SK-N-SH (cell line): ENCODE data around the gene SLC23A1. TPM values are rescaled to one million over a fixed set of nuclear protein-coding genes. Genes with fewer than 3 reads are reported as not detected.

ENCODE experiments used
- CTCF ChIA-PET: fragments of 300-600, 350-600 bp; formaldehyde crosslinking; extraction: SDS; loops from one replicate; lab custom pipeline; 2021; lab: Yijun Ruan, JAX
- POLR2A ChIA-PET: fragments of 350-600 bp; sonication (Branson Sonifier 250); formaldehyde crosslinking; extraction: SDS; loops from one replicate; lab custom pipeline; 2020; ENCODE audit warnings: antibody characterized with exemption, inconsistent platforms; lab: Yijun Ruan, JAX
- DNase-seq: peaks from one replicate; pipeline ENCODE4 v3.0.0; 2012
- H2AFZ ChIP-seq: fragments of 200-600 bp; sonication (generic); 2 replicates; pipeline ENCODE4 v1.8.1; 2016; ENCODE audit warnings: antibody characterized with exemption, mild to moderate bottlenecking, low read depth
- H3F3A ChIP-seq: fragments of 200-600 bp; sonication (generic); replicated peaks from 2 replicates; pipeline ENCODE3; 2016; ENCODE audit warnings: antibody characterized with exemption, mild to moderate bottlenecking; ENCODE audit not compliant: insufficient read depth
- H3K27ac ChIP-seq, 2 experiments: fragments of 200-500 bp in 1 of 2; fragments of 200-600 bp in 1 of 2; sonication (Bioruptor generic) in 1 of 2; sonication (generic), shearing (Covaris generic) in 1 of 2; 2 replicates each; pipeline versions ENCODE4 v1.5.1 to v1.6.1; 2014 to 2016; ENCODE audit warnings: low read depth in 2 of 2, inconsistent platforms in 1 of 2, low read length in 1 of 2, mild to moderate bottlenecking in 1 of 2, mixed read lengths in 1 of 2
- H3K27me3 ChIP-seq: fragments of 200-600 bp; sonication (generic), shearing (Covaris generic); 2 replicates; pipeline ENCODE4 v1.6.1; 2016; ENCODE audit warnings: mixed run types; ENCODE audit not compliant: insufficient read depth
- H3K36me3 ChIP-seq, 2 experiments: fragments of 200-500 bp in 1 of 2; fragments of 200-600 bp in 1 of 2; sonication (Bioruptor generic) in 1 of 2; sonication (generic) in 1 of 2; replicated peaks in 1 of 2; 2 replicates each; pipeline versions ENCODE3 to v1.5.1; 2014 to 2016; ENCODE audit warnings: low read length in 1 of 2, mild to moderate bottlenecking in 1 of 2; ENCODE audit not compliant: insufficient read depth in 2 of 2, control insufficient read depth in 1 of 2
- H3K4me1 ChIP-seq, 2 experiments: fragments of 200-500 bp in 1 of 2; fragments of 200-600 bp in 1 of 2; sonication (Bioruptor generic) in 1 of 2; sonication (generic), shearing (Covaris generic) in 1 of 2; 2 replicates each; pipeline versions ENCODE4 v1.5.1 to v1.6.1; 2014 to 2016; ENCODE audit warnings: low read depth in 1 of 2, low read length in 1 of 2, mixed run types in 1 of 2; ENCODE audit not compliant: insufficient read depth in 2 of 2, control insufficient read depth in 1 of 2
- H3K4me2 ChIP-seq: fragments of 200-600 bp; sonication (generic), shearing (Covaris generic); 2 replicates; pipeline ENCODE4 v1.6.1; 2017; ENCODE audit warnings: mixed run types
- H3K4me3 ChIP-seq, 2 experiments: fragments of 200-500 bp in 1 of 2; fragments of 200-600 bp in 1 of 2; sonication (Bioruptor generic) in 1 of 2; sonication (generic), shearing (Covaris generic) in 1 of 2; 2 replicates each; pipeline versions ENCODE4 v1.5.1 to v1.8.1; 2014 to 2016; ENCODE audit warnings: low read depth in 2 of 2, inconsistent platforms in 1 of 2, low read length in 1 of 2, mild to moderate bottlenecking in 1 of 2, mixed read lengths in 1 of 2, moderate library complexity in 1 of 2
- H3K79me2 ChIP-seq: fragments of 200-600 bp; sonication (generic); 2 replicates; pipeline ENCODE4 v1.8.1; 2017; ENCODE audit warnings: mild to moderate bottlenecking; ENCODE audit not compliant: insufficient read depth
- H3K9ac ChIP-seq: fragments of 200-600 bp; sonication (generic); 2 replicates; pipeline ENCODE4 v1.6.1; 2017; ENCODE audit warnings: mixed run types
- H3K9me2 ChIP-seq: fragments of 200-600 bp; sonication (generic); 2 replicates; pipeline ENCODE4 v1.6.1; 2017; ENCODE audit warnings: mixed run types
- H3K9me3 ChIP-seq: fragments of 200-600 bp; sonication (generic); 2 replicates; pipeline ENCODE4 v1.6.1; 2017; ENCODE audit warnings: mixed run types, mild to moderate bottlenecking, moderate library complexity
- H4K20me1 ChIP-seq: fragments of 200-600 bp; sonication (generic); 2 replicates; pipeline ENCODE4 v1.6.1; 2017; ENCODE audit warnings: mild to moderate bottlenecking, mixed run types; ENCODE audit not compliant: insufficient read depth
- EP300 ChIP-seq, 2 experiments: IDR thresholded peaks; 2 replicates each; pipeline versions ENCODE4 v1.4.0 to v1.6.1; 2012; ENCODE audit warnings: borderline replicate concordance in 1 of 2, low read depth in 1 of 2, low read length in 1 of 2
- EZH2phosphoT487 ChIP-seq: fragments of 200-600 bp; sonication (generic); IDR thresholded peaks from 2 replicates; pipeline ENCODE4 v1.6.1; 2017; ENCODE audit warnings: low read depth, mixed run types, mild to moderate bottlenecking, antibody characterized with exemption, moderate library complexity, borderline replicate concordance
- FOSL2 ChIP-seq: IDR thresholded peaks from 2 replicates; pipeline ENCODE4 v1.4.0; 2012; ENCODE audit warnings: low read depth, mild to moderate bottlenecking, moderate library complexity, borderline replicate concordance
- FOXM1 ChIP-seq: IDR thresholded peaks from 2 replicates; pipeline ENCODE4 v1.4.0; 2012; ENCODE audit warnings: low read depth, mild to moderate bottlenecking
- GATA2 ChIP-seq: sonication (generic); formaldehyde crosslinking; IDR thresholded peaks from 2 replicates; pipeline ENCODE4 v1.5.0; 2020; ENCODE audit warnings: mild to moderate bottlenecking, missing genetic modification reagents
- JUND ChIP-seq: IDR thresholded peaks from 2 replicates; pipeline ENCODE4 v1.4.0; 2012
- NFIC ChIP-seq: IDR thresholded peaks from 2 replicates; pipeline ENCODE4 v1.4.0; 2012; ENCODE audit warnings: borderline replicate concordance
- NRF1 ChIP-seq: IDR thresholded peaks from 2 replicates; pipeline ENCODE4 v1.6.1; 2012; ENCODE audit warnings: low read depth, mild to moderate bottlenecking, low read length
- RFX5 ChIP-seq: IDR thresholded peaks from 2 replicates; pipeline ENCODE4 v1.6.1; 2012; ENCODE audit warnings: mild to moderate bottlenecking, improper control_type of control experiment, low read length
- SIN3A ChIP-seq: IDR thresholded peaks from 2 replicates; pipeline ENCODE4 v1.6.1; 2012; ENCODE audit warnings: low read depth, mild to moderate bottlenecking, low read length, moderate library complexity, borderline replicate concordance
- SMC3 ChIP-seq: IDR thresholded peaks from 2 replicates; pipeline ENCODE4 v1.6.1; 2012; ENCODE audit warnings: low read depth, low read length, improper control_type of control experiment
- TCF12 ChIP-seq: IDR thresholded peaks from 2 replicates; pipeline ENCODE4 v1.4.0; 2012
- YY1 ChIP-seq: IDR thresholded peaks from 2 replicates; pipeline ENCODE4 v1.4.0; 2012; ENCODE audit warnings: low read depth, mild to moderate bottlenecking
- WGBS: methylation state at CpG from one replicate; pipeline ENCODE4 v1.1.6; 2017; ENCODE audit warnings: low lambda C conversion rate; 5-methylcytosine and 5-hydroxymethylcytosine counted together
- polyA plus RNA-seq, 3 experiments: library from polyadenylated mRNA; depleted of rRNA; stranded (reverse); fragments of >200 nt; gene quantifications; 2 replicates each; pipeline ENCODE4 v1.2.3, GENCODE V29; 2012
- TF ChIP-seq, protein P1 (sequence below): fragments of 200-600 bp; sonication (generic); IDR thresholded peaks from 2 replicates; pipeline ENCODE4 v1.6.1; 2017; ENCODE audit warnings: antibody characterized with exemption, mild to moderate bottlenecking, moderate library complexity
- TF ChIP-seq, protein P2 (sequence below): IDR thresholded peaks from 2 replicates; pipeline ENCODE4; 2012
- TF ChIP-seq, protein P3 (sequence below): fragments of 150-350 bp; IDR thresholded peaks from 2 replicates; pipeline ENCODE4 v1.6.1; 2017; ENCODE audit warnings: antibody characterized with exemption, low read length, low read depth, borderline replicate concordance
- TF ChIP-seq, protein P4 (sequence below): IDR thresholded peaks from 2 replicates; pipeline ENCODE4 v1.4.0; 2012; ENCODE audit warnings: low read depth, borderline replicate concordance

Gene SLC23A1
- polyA plus RNA-seq, 1 of the 3 experiments (the other 2 are of a cell fraction): not detected

DNA sequence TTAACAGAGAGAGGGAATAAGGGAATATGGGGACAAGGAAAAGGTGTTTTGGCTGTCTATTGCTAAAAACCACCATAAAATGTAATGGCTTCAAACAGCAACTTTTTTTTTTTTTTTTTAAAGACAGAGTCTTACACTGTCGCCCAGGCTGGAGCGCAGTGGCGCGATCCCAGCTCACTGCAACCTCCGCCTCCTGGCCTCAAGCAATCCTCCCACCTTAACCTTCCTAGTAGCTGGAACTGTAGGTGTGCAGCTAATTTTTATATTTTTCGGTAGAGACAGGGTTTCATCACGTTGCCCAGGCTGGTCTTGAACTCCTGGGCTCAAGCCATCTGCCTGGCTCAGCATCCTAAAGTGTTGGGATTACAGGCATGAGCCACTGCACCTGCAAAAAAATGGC, 25.1 kb upstream of the SLC23A1 start:
- H4K20me1 ChIP-seq: no peaks in the 10 kb centered on the region
- H2AFZ ChIP-seq: no peak overlapping the region
- H3K27me3 ChIP-seq: no peaks in the 10 kb centered on the region
- peaks cover 3% of the 10 kb centered on the region for H3F3A ChIP-seq
- no peak overlapping the region for H3K27ac ChIP-seq
- no peak overlapping the region for H3K4me3 ChIP-seq
- no peak overlapping the region for H3K4me2 ChIP-seq
- TF ChIP-seq SMC3 (no peak), GATA2 (CRISPR knock-in tag) (no peak), EP300 (IDR thresholded peaks at IDR 0.05; ENCODE audit: borderline replicate concordance in 1 of 2, low read depth in 1 of 2, low read length in 1 of 2) (no peak), EZH2phosphoT487 (no peak), FOSL2 (no peak), SIN3A (no peak), TCF12 (no peak), YY1 (no peak), NFIC (no peak), NRF1 (no peak), JUND (no peak), RFX5 (no peak), FOXM1 (no peak)
- TF ChIP-seq, protein P1, sequence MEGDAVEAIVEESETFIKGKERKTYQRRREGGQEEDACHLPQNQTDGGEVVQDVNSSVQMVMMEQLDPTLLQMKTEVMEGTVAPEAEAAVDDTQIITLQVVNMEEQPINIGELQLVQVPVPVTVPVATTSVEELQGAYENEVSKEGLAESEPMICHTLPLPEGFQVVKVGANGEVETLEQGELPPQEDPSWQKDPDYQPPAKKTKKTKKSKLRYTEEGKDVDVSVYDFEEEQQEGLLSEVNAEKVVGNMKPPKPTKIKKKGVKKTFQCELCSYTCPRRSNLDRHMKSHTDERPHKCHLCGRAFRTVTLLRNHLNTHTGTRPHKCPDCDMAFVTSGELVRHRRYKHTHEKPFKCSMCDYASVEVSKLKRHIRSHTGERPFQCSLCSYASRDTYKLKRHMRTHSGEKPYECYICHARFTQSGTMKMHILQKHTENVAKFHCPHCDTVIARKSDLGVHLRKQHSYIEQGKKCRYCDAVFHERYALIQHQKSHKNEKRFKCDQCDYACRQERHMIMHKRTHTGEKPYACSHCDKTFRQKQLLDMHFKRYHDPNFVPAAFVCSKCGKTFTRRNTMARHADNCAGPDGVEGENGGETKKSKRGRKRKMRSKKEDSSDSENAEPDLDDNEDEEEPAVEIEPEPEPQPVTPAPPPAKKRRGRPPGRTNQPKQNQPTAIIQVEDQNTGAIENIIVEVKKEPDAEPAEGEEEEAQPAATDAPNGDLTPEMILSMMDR: no peak
- TF ChIP-seq, protein P2, sequence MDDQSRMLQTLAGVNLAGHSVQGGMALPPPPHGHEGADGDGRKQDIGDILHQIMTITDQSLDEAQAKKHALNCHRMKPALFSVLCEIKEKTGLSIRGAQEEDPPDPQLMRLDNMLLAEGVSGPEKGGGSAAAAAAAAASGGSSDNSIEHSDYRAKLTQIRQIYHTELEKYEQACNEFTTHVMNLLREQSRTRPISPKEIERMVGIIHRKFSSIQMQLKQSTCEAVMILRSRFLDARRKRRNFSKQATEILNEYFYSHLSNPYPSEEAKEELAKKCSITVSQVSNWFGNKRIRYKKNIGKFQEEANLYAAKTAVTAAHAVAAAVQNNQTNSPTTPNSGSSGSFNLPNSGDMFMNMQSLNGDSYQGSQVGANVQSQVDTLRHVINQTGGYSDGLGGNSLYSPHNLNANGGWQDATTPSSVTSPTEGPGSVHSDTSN: no peak
- TF ChIP-seq, protein P3, sequence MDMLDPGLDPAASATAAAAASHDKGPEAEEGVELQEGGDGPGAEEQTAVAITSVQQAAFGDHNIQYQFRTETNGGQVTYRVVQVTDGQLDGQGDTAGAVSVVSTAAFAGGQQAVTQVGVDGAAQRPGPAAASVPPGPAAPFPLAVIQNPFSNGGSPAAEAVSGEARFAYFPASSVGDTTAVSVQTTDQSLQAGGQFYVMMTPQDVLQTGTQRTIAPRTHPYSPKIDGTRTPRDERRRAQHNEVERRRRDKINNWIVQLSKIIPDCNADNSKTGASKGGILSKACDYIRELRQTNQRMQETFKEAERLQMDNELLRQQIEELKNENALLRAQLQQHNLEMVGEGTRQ: no peak
- TF ChIP-seq, protein P4, sequence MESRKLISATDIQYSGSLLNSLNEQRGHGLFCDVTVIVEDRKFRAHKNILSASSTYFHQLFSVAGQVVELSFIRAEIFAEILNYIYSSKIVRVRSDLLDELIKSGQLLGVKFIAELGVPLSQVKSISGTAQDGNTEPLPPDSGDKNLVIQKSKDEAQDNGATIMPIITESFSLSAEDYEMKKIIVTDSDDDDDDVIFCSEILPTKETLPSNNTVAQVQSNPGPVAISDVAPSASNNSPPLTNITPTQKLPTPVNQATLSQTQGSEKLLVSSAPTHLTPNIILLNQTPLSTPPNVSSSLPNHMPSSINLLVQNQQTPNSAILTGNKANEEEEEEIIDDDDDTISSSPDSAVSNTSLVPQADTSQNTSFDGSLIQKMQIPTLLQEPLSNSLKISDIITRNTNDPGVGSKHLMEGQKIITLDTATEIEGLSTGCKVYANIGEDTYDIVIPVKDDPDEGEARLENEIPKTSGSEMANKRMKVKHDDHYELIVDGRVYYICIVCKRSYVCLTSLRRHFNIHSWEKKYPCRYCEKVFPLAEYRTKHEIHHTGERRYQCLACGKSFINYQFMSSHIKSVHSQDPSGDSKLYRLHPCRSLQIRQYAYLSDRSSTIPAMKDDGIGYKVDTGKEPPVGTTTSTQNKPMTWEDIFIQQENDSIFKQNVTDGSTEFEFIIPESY: no peak
- DNase-seq: no peak
- ChIA-PET CTCF (interaction anchor here (1.3 to 5.7 kb wide), 3 partner anchors 15 to 106 kb away, joined by 3 to 39 read pairs (median 26); no protein-coding TSS in a partner anchor), POLR2A (no interaction called here)
- no peaks in the 10 kb centered on the region for H3K79me2 ChIP-seq
- peaks cover 3 to 9% of the 10 kb centered on the region in 2 experiments for H3K36me3 ChIP-seq
- H3K9me3 ChIP-seq: no peaks in the 10 kb centered on the region
- no peak overlapping the region for H3K9ac ChIP-seq
- no peaks in the 10 kb centered on the region for H3K9me2 ChIP-seq
- H3K4me1 ChIP-seq: peaks cover 0 to 22% of the 10 kb centered on the region in 2 experiments; a peak in 1 of 4 replicates
- WGBS: 94% methylated on average over 7 of the region's 7 CpGs
